ENCODE results near the gene MUC13.
"Not testable (repeated sequence)": the region's sequence is repeated elsewhere in the genome, so short reads cannot be mapped to it uniquely, and the experiment has no call there.

Gene MUC13

GRCh38 chr3:124934577-124934976 lies at the start of gene MUC13:
TSS of gene MUC13 (minus strand) at chr3:124934751. CDS start at chr3:124934712, 39 bp downstream.
- DNase-seq (ENCODE audit: low read depth, low spot score) = no peak

- no peak for DNase-seq (ENCODE audit: low read depth, low spot score)
Measured at GRCh38 chr3:124982855-124983254, 48.3 kb upstream of the MUC13 start.

GRCh38 chr3:124981472-124981871 lies 46.9 kb upstream of the MUC13 start:
- no peak for DNase-seq (ENCODE audit: low read depth, low spot score)

- DNase-seq (ENCODE audit: low read depth, low spot score) = no peak
Measured at GRCh38 chr3:124978627-124979026, 44.1 kb upstream of the MUC13 start.

GRCh38 chr3:124976383-124976782 lies 41.8 kb upstream of the MUC13 start:
- DNase-seq (ENCODE audit: low read depth, low spot score) = no peak

- DNase-seq (ENCODE audit: low read depth, low spot score) = no peak
Measured at GRCh38 chr3:124974691-124975090, 40.1 kb upstream of the MUC13 start.

GRCh38 chr3:124973290-124973689 lies 38.7 kb upstream of the MUC13 start:
- no peak for DNase-seq (ENCODE audit: low read depth, low spot score)

- no peak for DNase-seq (ENCODE audit: low read depth, low spot score)
Measured at GRCh38 chr3:124972457-124972856, 37.9 kb upstream of the MUC13 start.

- DNase-seq (ENCODE audit: low read depth, low spot score) = no peak
Measured at GRCh38 chr3:124969963-124970722, 35.6 kb upstream of the MUC13 start.

- no peak for DNase-seq (ENCODE audit: low read depth, low spot score)
Measured at GRCh38 chr3:124969190-124969589, 34.6 kb upstream of the MUC13 start.

- DNase-seq (ENCODE audit: low read depth, low spot score) = no peak
Measured at GRCh38 chr3:124967964-124968363, 33.4 kb upstream of the MUC13 start.

- no peak for DNase-seq (ENCODE audit: low read depth, low spot score)
Measured at GRCh38 chr3:124966521-124967445, 32.2 kb upstream of the MUC13 start.

GRCh38 chr3:124965413-124965812 lies 30.9 kb upstream of the MUC13 start:
- DNase-seq (ENCODE audit: low read depth, low spot score) = no peak

GRCh38 chr3:124964387-124964786 lies 29.8 kb upstream of the MUC13 start:
- no peak for DNase-seq (ENCODE audit: low read depth, low spot score)

- no peak for DNase-seq (ENCODE audit: low read depth, low spot score)
Measured at GRCh38 chr3:124963755-124964154, 29.2 kb upstream of the MUC13 start.

- no peak for DNase-seq (ENCODE audit: low read depth, low spot score)
Measured at GRCh38 chr3:124962403-124962940, 27.9 kb upstream of the MUC13 start.

GRCh38 chr3:124960698-124961097 lies 26.1 kb upstream of the MUC13 start:
- DNase-seq (ENCODE audit: low read depth, low spot score) = no peak

- DNase-seq (ENCODE audit: low read depth, low spot score) = no peak
Measured at GRCh38 chr3:124960105-124960504, 25.6 kb upstream of the MUC13 start.

- not testable (repeated sequence) for DNase-seq (ENCODE audit: low read depth, low spot score)
Measured at GRCh38 chr3:124957951-124958350, 23.4 kb upstream of the MUC13 start.

- DNase-seq (ENCODE audit: low read depth, low spot score) = no peak
Measured at GRCh38 chr3:124952282-124952855, 17.8 kb upstream of the MUC13 start.

- no peak for DNase-seq (ENCODE audit: low read depth, low spot score)
Measured at GRCh38 chr3:124951511-124952281, 17.1 kb upstream of the MUC13 start.
